ENCODE measurements around the gene RBFA. TPM values are rescaled to one million over a fixed set of nuclear protein-coding genes. Genes with fewer than 3 reads are reported as not detected.

Gene RBFA
- total and polyA plus RNA-seq, 2 of the 13 experiments (the other 11 are each of a cell fraction or from before 2014, with no cell fraction given): 29.7 to 42.4 TPM

DNA sequence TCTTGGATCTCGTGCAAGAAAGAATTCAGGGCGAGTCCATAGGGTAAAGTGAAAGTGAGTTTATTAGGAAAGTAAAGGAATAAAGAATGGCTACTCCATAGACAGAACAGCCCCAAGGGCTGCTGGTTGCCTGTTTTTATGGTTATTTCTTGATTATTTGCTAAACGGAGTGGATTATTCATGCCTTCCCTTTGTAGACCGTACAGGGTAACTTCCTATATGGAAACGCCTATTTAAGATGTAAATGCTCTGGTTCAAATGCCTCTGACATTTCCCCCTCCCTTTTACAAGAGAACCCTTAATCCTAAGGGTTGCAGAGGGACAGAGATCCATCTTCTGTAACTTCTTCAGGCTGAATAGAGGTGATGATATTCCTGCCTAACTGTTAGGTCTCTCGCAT, 25.7 kb downstream of the RBFA start:
- DNase-seq (ENCODE audit: low spot score) (no peak), FAIRE-seq (no peak), ATAC-seq (no peak)
- in situ Hi-C loops (cut with HindIII; ENCODE audit: extremely low pct_ligation_motif_present, low pct_unique_long_range_greater_than_20kb): no loop called here
- POLR2A ChIA-PET: no interaction called here
- Histone ChIP-seq H3K27ac (ENCODE audit: extremely low read length, insufficient read depth, low read length) (no peak overlapping the region), H3K4me2 (ENCODE audit: low read depth, low read length) (no peak overlapping the region), H3K4me3 (replicated peaks in 1 of 3; ENCODE audit: insufficient read depth in 1 of 3, low read depth in 2 of 3, low read length in 3 of 3) (no peak overlapping the region), H3K36me3 (replicated peaks in 1 of 2; ENCODE audit: control insufficient read depth in 1 of 2, insufficient read depth in 2 of 2, low read length in 2 of 2) (no peaks in the 10 kb centered on the region), H3K79me2 (ENCODE audit: insufficient read depth, low read length) (no peaks in the 10 kb centered on the region), H4K20me1 (ENCODE audit: insufficient read depth, low read length) (no peaks in the 10 kb centered on the region), H3K9me3 (ENCODE audit: low read length) (peaks cover 22% of the 10 kb centered on the region), H3K27me3 (ENCODE audit: control insufficient read depth in 1 of 2, insufficient read depth in 2 of 2, low read length in 2 of 2) (no peaks in the 10 kb centered on the region), H3K4me1 (ENCODE audit: insufficient read depth, low read length) (no peaks in the 10 kb centered on the region), H2AFZ (ENCODE audit: low read length) (no peak overlapping the region), H3K9ac (ENCODE audit: insufficient read depth, low read depth, low read length) (no peak overlapping the region)
- WGBS (ENCODE audit: low lambda C conversion rate): 68% methylated on average over 6 of the region's 6 CpGs
- BruUV-seq (replicated peaks): no TSS peak
- intact Hi-C loops (cut with micrococcal nuclease; ENCODE audit: unreplicated experiment): no loop called here
- TF ChIP-seq NPAS2 (CRISPR knock-in tag; IDR thresholded peaks at IDR 0.05; ENCODE audit: borderline replicate concordance) (no peak), ISX (CRISPR knock-in tag; conservative IDR thresholded peaks at IDR 0.05) (no peak), SMC3 (IDR thresholded peaks at IDR 0.05; ENCODE audit: low read length) (no peak), ZBTB7B (CRISPR knock-in tag; IDR thresholded peaks at IDR 0.05) (no peak), ZNF788 (CRISPR knock-in tag; IDR thresholded peaks at IDR 0.05; ENCODE audit: borderline replicate concordance) (no peak), CBX1 (IDR thresholded peaks at IDR 0.05; ENCODE audit: low read depth) (no peak), LBX2 (CRISPR knock-in tag; IDR thresholded peaks at IDR 0.05; ENCODE audit: borderline replicate concordance) (no peak), RFX1 (IDR thresholded peaks at IDR 0.05) (no peak), MXI1 (IDR thresholded peaks at IDR 0.05; ENCODE audit: borderline replicate concordance, low read depth, low read length) (no peak), ZFP62 (CRISPR knock-in tag; IDR thresholded peaks at IDR 0.05) (no peak), HOXA9 (CRISPR knock-in tag; IDR thresholded peaks at IDR 0.05; ENCODE audit: borderline replicate concordance) (no peak)
- CTCF ChIA-PET (ENCODE audit: low intra/inter-chr PET ratio, low total read pairs): no interaction called here

DNA sequence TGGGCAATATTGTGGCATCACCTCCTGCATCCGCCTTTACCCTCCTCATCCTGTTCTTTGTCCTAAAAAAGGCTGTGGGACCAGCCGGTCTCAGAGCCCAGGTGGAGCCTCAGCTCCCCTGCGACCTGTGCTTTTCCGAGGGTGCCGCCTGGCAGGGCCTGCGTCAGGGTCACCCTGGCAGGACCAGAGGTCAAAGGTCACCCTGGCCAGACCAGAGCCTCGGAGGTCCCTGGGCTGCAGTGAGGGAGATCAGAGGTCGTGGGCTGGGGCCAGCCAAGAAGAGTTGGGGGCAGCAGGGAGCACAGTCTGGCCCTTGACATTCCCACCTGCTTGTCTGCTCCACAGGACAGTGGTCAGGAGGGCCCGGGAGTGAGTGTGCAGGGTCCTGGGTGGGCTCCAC, 31.5 kb downstream of the RBFA start:
- ChIA-PET POLR2A (no interaction called here), CTCF (ENCODE audit: low intra/inter-chr PET ratio, low total read pairs) (no interaction called here)
- Histone ChIP-seq H4K20me1 (ENCODE audit: insufficient read depth, low read length) (no peaks in the 10 kb centered on the region), H3K4me1 (ENCODE audit: insufficient read depth, low read length) (peaks cover 8% of the 10 kb centered on the region), H2AFZ (ENCODE audit: low read length) (no peak overlapping the region), H3K4me3 (replicated peaks in 1 of 3; ENCODE audit: insufficient read depth in 1 of 3, low read depth in 2 of 3, low read length in 3 of 3) (no peak overlapping the region), H3K36me3 (replicated peaks in 1 of 2; ENCODE audit: control insufficient read depth in 1 of 2, insufficient read depth in 2 of 2, low read length in 2 of 2) (no peaks in the 10 kb centered on the region), H3K9ac (ENCODE audit: insufficient read depth, low read depth, low read length) (no peak overlapping the region), H3K4me2 (ENCODE audit: low read depth, low read length) (no peak overlapping the region), H3K9me3 (ENCODE audit: low read length) (no peaks in the 10 kb centered on the region; the same call in 1 of the 2 replicates), H3K79me2 (ENCODE audit: insufficient read depth, low read length) (no peaks in the 10 kb centered on the region), H3K27me3 (ENCODE audit: control insufficient read depth in 1 of 2, insufficient read depth in 2 of 2, low read length in 2 of 2) (no peaks in the 10 kb centered on the region), H3K27ac (ENCODE audit: extremely low read length, insufficient read depth, low read length) (no peak overlapping the region)
- intact Hi-C loops (cut with micrococcal nuclease; ENCODE audit: unreplicated experiment) (no loop called here), in situ Hi-C loops (cut with HindIII; ENCODE audit: extremely low pct_ligation_motif_present, low pct_unique_long_range_greater_than_20kb) (no loop called here)
- ATAC-seq (peak; percentile 35; the same call in 2 of the 3 replicates), DNase-seq (ENCODE audit: low spot score) (no peak), FAIRE-seq (no peak)
- no TSS peak for BruUV-seq (replicated peaks)
- TF ChIP-seq NR2F6 (IDR thresholded peaks at IDR 0.05): peak; percentile 16; the same call in 1 of the 2 replicates
- TF ChIP-seq NR2F6 (CRISPR knock-in tag; IDR thresholded peaks at IDR 0.05): no peak
- TF ChIP-seq, protein P1, sequence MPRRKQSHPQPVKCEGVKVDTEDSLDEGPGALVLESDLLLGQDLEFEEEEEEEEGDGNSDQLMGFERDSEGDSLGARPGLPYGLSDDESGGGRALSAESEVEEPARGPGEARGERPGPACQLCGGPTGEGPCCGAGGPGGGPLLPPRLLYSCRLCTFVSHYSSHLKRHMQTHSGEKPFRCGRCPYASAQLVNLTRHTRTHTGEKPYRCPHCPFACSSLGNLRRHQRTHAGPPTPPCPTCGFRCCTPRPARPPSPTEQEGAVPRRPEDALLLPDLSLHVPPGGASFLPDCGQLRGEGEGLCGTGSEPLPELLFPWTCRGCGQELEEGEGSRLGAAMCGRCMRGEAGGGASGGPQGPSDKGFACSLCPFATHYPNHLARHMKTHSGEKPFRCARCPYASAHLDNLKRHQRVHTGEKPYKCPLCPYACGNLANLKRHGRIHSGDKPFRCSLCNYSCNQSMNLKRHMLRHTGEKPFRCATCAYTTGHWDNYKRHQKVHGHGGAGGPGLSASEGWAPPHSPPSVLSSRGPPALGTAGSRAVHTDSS (CRISPR knock-in tag; conservative IDR thresholded peaks at IDR 0.05): no peak
- 65% methylated on average over 7 of the region's 9 CpGs for WGBS (ENCODE audit: low lambda C conversion rate)

Measured in HepG2 (cell line).